Kidney epithelial cell (primary cell): Measurements from ENCODE around the gene ABLIM2. TPM values are rescaled to one million over a fixed set of nuclear protein-coding genes. Genes with fewer than 3 reads are reported as not detected.

Experiments used
- DNase-seq: peaks from one replicate; pipeline ENCODE4 v3.0.0-alpha.2; 2010; ENCODE audit warnings: low read depth
- H3K27me3 ChIP-seq: 2 replicates; pipeline ENCODE4 v1.6.0; 2011; ENCODE audit warnings: low read length; ENCODE audit not compliant: control insufficient read depth, insufficient read depth
- H3K36me3 ChIP-seq: 2 replicates; pipeline ENCODE4 v1.5.1; 2011; ENCODE audit warnings: low read length; ENCODE audit not compliant: control insufficient read depth, insufficient read depth
- H3K4me3 ChIP-seq: 2 replicates; pipeline ENCODE4 v1.5.1; 2011; ENCODE audit warnings: low read depth, mild to moderate bottlenecking, control low read depth, low read length
- total RNA-seq: library from RNA; depleted of rRNA; stranded (reverse); fragments of >200 nt; gene quantifications from 2 replicates; pipeline ENCODE4 v1.2.3, GENCODE V29; 2015
- TF ChIP-seq, protein P1 (sequence below): IDR thresholded peaks from 2 replicates; pipeline ENCODE4 v1.5.1; 2011; ENCODE audit warnings: mild to moderate bottlenecking, moderate library complexity, low read length, control low read depth, inconsistent platforms; ENCODE audit not compliant: insufficient read depth, poor library complexity, severe bottlenecking

ABLIM2 gene
- total RNA-seq, 1 donor from 2014 or later: 1.3 TPM

DNA sequence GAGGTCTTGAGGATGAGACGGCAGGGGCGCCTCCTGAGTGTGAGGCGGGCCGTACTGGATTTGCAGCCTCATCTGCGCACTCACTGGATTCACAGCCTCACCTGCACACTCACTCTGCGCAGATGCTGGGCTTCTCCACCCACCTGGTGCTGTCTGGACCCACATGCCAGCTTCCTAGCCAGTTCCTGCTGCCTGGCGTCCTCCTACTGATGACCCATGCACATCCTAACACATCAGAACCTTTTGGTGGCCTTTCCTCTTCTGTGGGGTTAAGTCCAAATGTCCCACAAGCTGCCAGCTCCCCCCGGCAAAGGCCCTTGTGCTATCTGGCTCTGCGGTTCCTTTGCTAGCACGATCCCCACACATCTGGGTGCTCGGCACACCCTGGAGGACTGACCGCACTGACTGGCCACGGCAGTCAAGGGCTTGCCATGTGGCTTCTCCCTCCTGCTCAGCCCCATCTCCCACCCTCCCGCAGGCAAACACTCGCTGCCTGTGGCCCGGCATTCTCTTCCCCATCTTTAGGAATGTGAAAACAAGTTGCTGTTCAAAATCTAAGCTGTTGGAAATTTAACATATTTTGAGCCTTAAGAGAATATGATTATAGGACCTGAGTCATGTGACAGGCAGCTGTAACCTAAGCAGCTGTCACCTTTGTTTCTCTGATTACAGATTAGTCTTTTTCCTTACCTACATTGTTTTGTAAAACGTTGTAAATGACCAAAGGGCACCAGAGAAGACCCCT, 179.5 kb downstream of the ABLIM2 start:
- H3K27me3 ChIP-seq: peaks cover 4% of the 10 kb centered on the region
- H3K4me3 ChIP-seq: no peak overlapping the region
- no peaks in the 10 kb centered on the region for H3K36me3 ChIP-seq
- no peak for DNase-seq
- TF ChIP-seq, protein P1, sequence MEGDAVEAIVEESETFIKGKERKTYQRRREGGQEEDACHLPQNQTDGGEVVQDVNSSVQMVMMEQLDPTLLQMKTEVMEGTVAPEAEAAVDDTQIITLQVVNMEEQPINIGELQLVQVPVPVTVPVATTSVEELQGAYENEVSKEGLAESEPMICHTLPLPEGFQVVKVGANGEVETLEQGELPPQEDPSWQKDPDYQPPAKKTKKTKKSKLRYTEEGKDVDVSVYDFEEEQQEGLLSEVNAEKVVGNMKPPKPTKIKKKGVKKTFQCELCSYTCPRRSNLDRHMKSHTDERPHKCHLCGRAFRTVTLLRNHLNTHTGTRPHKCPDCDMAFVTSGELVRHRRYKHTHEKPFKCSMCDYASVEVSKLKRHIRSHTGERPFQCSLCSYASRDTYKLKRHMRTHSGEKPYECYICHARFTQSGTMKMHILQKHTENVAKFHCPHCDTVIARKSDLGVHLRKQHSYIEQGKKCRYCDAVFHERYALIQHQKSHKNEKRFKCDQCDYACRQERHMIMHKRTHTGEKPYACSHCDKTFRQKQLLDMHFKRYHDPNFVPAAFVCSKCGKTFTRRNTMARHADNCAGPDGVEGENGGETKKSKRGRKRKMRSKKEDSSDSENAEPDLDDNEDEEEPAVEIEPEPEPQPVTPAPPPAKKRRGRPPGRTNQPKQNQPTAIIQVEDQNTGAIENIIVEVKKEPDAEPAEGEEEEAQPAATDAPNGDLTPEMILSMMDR: no peak

DNA sequence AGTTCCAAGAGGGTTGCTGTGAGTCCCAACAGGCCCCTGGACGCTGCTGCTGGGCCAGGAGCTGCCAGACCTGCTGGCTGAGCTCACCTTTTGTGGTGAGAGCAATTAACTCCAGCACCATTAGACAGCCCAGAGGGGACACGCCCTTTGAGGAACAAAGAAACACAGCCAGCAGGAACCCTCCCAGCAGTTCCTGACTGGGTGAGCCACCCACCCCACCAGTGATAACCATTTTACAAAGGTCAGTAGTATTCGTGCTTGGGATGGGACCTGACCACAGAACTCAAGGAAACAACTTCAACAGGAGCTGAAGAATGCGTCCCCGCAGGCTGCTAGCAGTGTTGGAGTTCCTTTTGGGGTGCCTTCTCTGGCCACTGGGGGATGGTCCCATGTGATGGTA, 180.1 kb downstream of the ABLIM2 start:
- Histone ChIP-seq H3K4me3 (no peak overlapping the region), H3K36me3 (no peaks in the 10 kb centered on the region), H3K27me3 (no peaks in the 10 kb centered on the region)
- DNase-seq: no peak
- TF ChIP-seq, protein P1: no peak

DNA sequence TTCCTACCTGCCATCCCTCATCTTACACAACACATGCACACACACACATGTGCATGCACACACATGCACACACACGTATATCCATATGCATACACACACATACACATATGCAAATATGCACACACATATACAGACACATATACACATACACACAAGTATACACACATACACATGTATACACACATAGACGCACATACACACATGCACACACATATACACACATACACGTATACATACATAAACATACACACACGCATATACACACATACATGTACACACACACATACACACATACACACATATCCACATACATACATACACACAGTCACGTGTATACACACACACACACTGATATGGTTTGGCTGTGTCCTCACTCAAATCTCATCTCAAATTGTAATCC, 182.0 kb downstream of the ABLIM2 start:
- no peak for DNase-seq

DNA sequence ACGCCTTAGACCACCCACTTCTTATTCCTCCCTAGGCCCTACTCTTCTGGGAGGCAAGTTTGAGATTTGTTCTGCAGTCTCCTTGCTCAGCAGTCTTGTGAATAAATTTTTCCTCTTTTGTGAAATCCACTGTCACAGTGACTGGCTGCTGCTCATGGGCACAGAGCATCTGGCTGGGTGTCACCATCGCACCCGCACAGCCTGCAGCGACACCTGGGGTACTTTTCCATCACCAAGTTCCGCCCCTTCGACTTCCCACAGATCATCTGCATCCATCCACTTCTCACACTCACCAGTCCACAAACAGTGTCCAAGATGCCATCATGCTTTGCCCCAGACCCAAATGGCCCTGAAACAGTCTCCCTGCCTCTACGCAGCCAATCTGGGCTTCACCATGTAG, 182.6 kb downstream of the ABLIM2 start:
- DNase-seq: no peak
- TF ChIP-seq, protein P1: no peak
- Histone ChIP-seq H3K27me3 (no peaks in the 10 kb centered on the region), H3K4me3 (no peak overlapping the region), H3K36me3 (no peaks in the 10 kb centered on the region)

More for the DNA sequence above, 182.0 kb downstream of the ABLIM2 start:
- TF ChIP-seq, protein P1: no peak
- Histone ChIP-seq H3K4me3 (no peak overlapping the region), H3K36me3 (no peaks in the 10 kb centered on the region), H3K27me3 (no peaks in the 10 kb centered on the region)

DNA sequence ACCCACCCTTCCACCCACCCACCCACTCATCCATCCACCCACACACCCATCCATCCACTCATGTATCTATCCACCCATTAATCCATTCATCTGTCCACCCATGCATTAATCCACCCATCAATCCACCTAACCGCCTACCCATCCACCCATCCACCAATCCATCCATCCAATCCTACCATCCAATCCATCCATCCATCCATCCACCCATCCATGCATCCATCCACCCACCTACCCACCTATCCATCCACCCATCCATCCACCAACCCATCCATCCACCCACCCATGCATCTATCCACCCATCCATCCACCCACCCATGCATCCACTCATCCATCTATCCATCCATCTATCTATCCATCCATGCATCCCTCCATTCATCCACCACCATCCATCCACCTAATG, 184.2 kb downstream of the ABLIM2 start:
- no peak for DNase-seq
- TF ChIP-seq, protein P1: no peak
- H3K4me3 ChIP-seq: no peak overlapping the region
- H3K27me3 ChIP-seq: no peaks in the 10 kb centered on the region
- H3K36me3 ChIP-seq: no peaks in the 10 kb centered on the region

DNA sequence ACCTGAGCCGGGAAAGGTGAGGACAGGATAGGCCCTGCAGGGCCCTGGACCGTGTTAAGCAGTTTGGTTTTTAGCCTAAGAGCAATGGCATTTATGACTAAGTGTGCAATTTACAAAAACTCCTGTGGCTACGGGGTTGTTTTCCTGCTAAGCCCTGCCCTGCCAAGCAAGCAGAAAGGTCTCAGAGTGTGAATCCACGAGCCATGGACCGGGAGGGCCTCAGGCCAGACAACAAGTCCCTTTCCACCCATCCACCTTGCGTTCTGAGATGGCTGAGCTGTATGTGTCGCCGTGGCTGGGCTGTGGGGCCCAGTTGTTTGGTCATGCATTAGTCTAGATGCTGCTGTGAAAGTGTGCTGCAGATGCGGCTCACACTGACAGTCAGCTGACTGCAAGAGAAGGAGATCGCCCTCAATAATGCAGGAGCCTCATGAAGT, 185.1 kb downstream of the ABLIM2 start:
- TF ChIP-seq, protein P1: no peak
- Histone ChIP-seq H3K27me3 (no peaks in the 10 kb centered on the region), H3K36me3 (no peaks in the 10 kb centered on the region), H3K4me3 (no peak overlapping the region)
- DNase-seq: no peak
